ENCODE data around the gene ABHD10.

The ABHD10 gene
- total RNA-seq, result 12.8 to 45.5 (median 34.0) reads per million in 9 experiments

- Mint-ChIP-seq H3K36me3 (ENCODE audit: insufficient read depth) (peaks cover 13% of the 10 kb centered on the region), H3K27me3 (no peaks in the 10 kb centered on the region), H3K9me3 (no peaks in the 10 kb centered on the region), H3K27ac (peak within 1 kb of the TSS; percentile 91 to 94), H3K4me1 (ENCODE audit: low read depth in 2 of 2) (peaks cover 14 to 19% of the 10 kb centered on the region in 2 donors), H3K4me3 (peak within 1 kb of the TSS; percentile 77 to 94)
- peak; percentile 91 to 95 (median 93) for DNase-seq
- ATAC-seq (replicated peaks), result peak; percentile 92
Measured at GRCh38 chr3:111978583-111979433, at the start of gene ABHD10. Gene ABHD10, plus strand, starts transcription at chr3:111979026. Its CDS starts 36 bp downstream, at chr3:111979062.

GRCh38 chr3:111929484-111929883 is 49.3 kb upstream of the ABHD10 start:
- Mint-ChIP-seq H3K36me3 (ENCODE audit: insufficient read depth) (peaks cover 3% of the 10 kb centered on the region), H3K27ac (no peak overlapping the region), H3K9me3 (no peaks in the 10 kb centered on the region), H3K27me3 (no peaks in the 10 kb centered on the region), H3K4me3 (no peak overlapping the region), H3K4me1 (ENCODE audit: low read depth in 2 of 2) (peaks cover 0 to 7% of the 10 kb centered on the region in 2 donors)
- no peak for ATAC-seq (replicated peaks)
- DNase-seq, result no peak

GRCh38 chr3:111932946-111933345 is 45.9 kb upstream of the ABHD10 start:
- ATAC-seq (replicated peaks) (no peak), DNase-seq (no peak)
- Mint-ChIP-seq H3K36me3 (ENCODE audit: insufficient read depth) (peaks cover 6% of the 10 kb centered on the region), H3K9me3 (no peaks in the 10 kb centered on the region), H3K4me3 (no peak overlapping the region), H3K27me3 (no peaks in the 10 kb centered on the region), H3K4me1 (ENCODE audit: low read depth in 2 of 2) (peaks cover 0 to 9% of the 10 kb centered on the region in 2 donors), H3K27ac (no peak overlapping the region)

GRCh38 chr3:111936191-111936841 is 42.5 kb upstream of the ABHD10 start:
- Mint-ChIP-seq H3K9me3 (no peaks in the 10 kb centered on the region), H3K4me3 (no peak overlapping the region), H3K27me3 (no peaks in the 10 kb centered on the region), H3K27ac (no peak overlapping the region), H3K36me3 (ENCODE audit: insufficient read depth) (peaks cover 12% of the 10 kb centered on the region), H3K4me1 (ENCODE audit: low read depth in 2 of 2) (peaks cover 0 to 9% of the 10 kb centered on the region in 2 donors)
- DNase-seq, result no peak
- no peak for ATAC-seq (replicated peaks)

- H3K27ac Mint-ChIP-seq, result no peak overlapping the region
- peaks cover 12% of the 10 kb centered on the region for H3K36me3 Mint-ChIP-seq (ENCODE audit: insufficient read depth)
- H3K4me3 Mint-ChIP-seq, result no peak overlapping the region
- no peaks in the 10 kb centered on the region for H3K27me3 Mint-ChIP-seq
- peaks cover 0 to 9% of the 10 kb centered on the region in 2 donors for H3K4me1 Mint-ChIP-seq (ENCODE audit: low read depth in 2 of 2)
- H3K9me3 Mint-ChIP-seq, result no peaks in the 10 kb centered on the region
- DNase-seq, result no peak
- ATAC-seq (replicated peaks), result no peak
Measured at GRCh38 chr3:111936967-111937366, 41.9 kb upstream of the ABHD10 start.

GRCh38 chr3:111937871-111938270 is 41.0 kb upstream of the ABHD10 start:
- Mint-ChIP-seq H3K36me3 (ENCODE audit: insufficient read depth) (peaks cover 15% of the 10 kb centered on the region), H3K4me3 (no peak overlapping the region), H3K4me1 (ENCODE audit: low read depth in 2 of 2) (peaks cover 0 to 9% of the 10 kb centered on the region in 2 donors), H3K27ac (no peak overlapping the region), H3K9me3 (no peaks in the 10 kb centered on the region), H3K27me3 (no peaks in the 10 kb centered on the region)
- DNase-seq (no peak), ATAC-seq (replicated peaks) (no peak)

GRCh38 chr3:111939873-111940272 is 39.0 kb upstream of the ABHD10 start:
- DNase-seq, result no peak
- Mint-ChIP-seq H3K4me1 (ENCODE audit: low read depth in 2 of 2) (no peaks in the 10 kb centered on the region), H3K9me3 (no peaks in the 10 kb centered on the region), H3K4me3 (no peak overlapping the region), H3K36me3 (ENCODE audit: insufficient read depth) (peaks cover 19% of the 10 kb centered on the region), H3K27ac (no peak overlapping the region), H3K27me3 (no peaks in the 10 kb centered on the region)
- ATAC-seq (replicated peaks), result no peak

- Mint-ChIP-seq H3K4me3 (no peak overlapping the region), H3K27me3 (no peaks in the 10 kb centered on the region), H3K27ac (no peak overlapping the region), H3K9me3 (no peaks in the 10 kb centered on the region), H3K36me3 (ENCODE audit: insufficient read depth) (peaks cover 17% of the 10 kb centered on the region), H3K4me1 (ENCODE audit: low read depth in 2 of 2) (no peaks in the 10 kb centered on the region)
- ATAC-seq (replicated peaks), result no peak
- DNase-seq, result no peak
Measured at GRCh38 chr3:111943533-111943932, 35.3 kb upstream of the ABHD10 start.

GRCh38 chr3:111944372-111944771 is 34.5 kb upstream of the ABHD10 start:
- no peaks in the 10 kb centered on the region for H3K4me1 Mint-ChIP-seq (ENCODE audit: low read depth in 2 of 2)
- ATAC-seq (replicated peaks) (no peak), DNase-seq (no peak)
- H3K9me3 Mint-ChIP-seq, result no peaks in the 10 kb centered on the region
- peaks cover 16% of the 10 kb centered on the region for H3K36me3 Mint-ChIP-seq (ENCODE audit: insufficient read depth)
- H3K27ac Mint-ChIP-seq, result no peak overlapping the region
- H3K27me3 Mint-ChIP-seq, result no peaks in the 10 kb centered on the region
- H3K4me3 Mint-ChIP-seq, result no peak overlapping the region

GRCh38 chr3:111947231-111947630 is 31.6 kb upstream of the ABHD10 start:
- H3K27me3 Mint-ChIP-seq, result no peaks in the 10 kb centered on the region

GRCh38 chr3:111948786-111949185 is 30.0 kb upstream of the ABHD10 start:
- H3K27ac Mint-ChIP-seq, result no peak overlapping the region
- no peak for ATAC-seq (replicated peaks)
- H3K9me3 Mint-ChIP-seq, result no peaks in the 10 kb centered on the region

More at GRCh38 chr3:111947231-111947630, 31.6 kb upstream of the ABHD10 start:
- Mint-ChIP-seq H3K9me3 (no peaks in the 10 kb centered on the region), H3K4me3 (no peak overlapping the region), H3K4me1 (ENCODE audit: low read depth in 2 of 2) (no peaks in the 10 kb centered on the region), H3K27ac (no peak overlapping the region), H3K36me3 (ENCODE audit: insufficient read depth) (peaks cover 7% of the 10 kb centered on the region)
- no peak for DNase-seq
- ATAC-seq (replicated peaks), result no peak

GRCh38 chr3:111949712-111950111 is 29.1 kb upstream of the ABHD10 start:
- H3K9me3 Mint-ChIP-seq, result no peaks in the 10 kb centered on the region

More at GRCh38 chr3:111948786-111949185, 30.0 kb upstream of the ABHD10 start:
- Mint-ChIP-seq H3K4me3 (no peak overlapping the region), H3K4me1 (ENCODE audit: low read depth in 2 of 2) (no peaks in the 10 kb centered on the region), H3K36me3 (ENCODE audit: insufficient read depth) (peaks cover 4% of the 10 kb centered on the region), H3K27me3 (no peaks in the 10 kb centered on the region)
- DNase-seq, result no peak

GRCh38 chr3:111951032-111951431 is 27.8 kb upstream of the ABHD10 start:
- no peaks in the 10 kb centered on the region for H3K27me3 Mint-ChIP-seq
- DNase-seq, result no peak
- H3K4me1 Mint-ChIP-seq (ENCODE audit: low read depth in 2 of 2), result no peaks in the 10 kb centered on the region
- no peak for ATAC-seq (replicated peaks)
- H3K36me3 Mint-ChIP-seq (ENCODE audit: insufficient read depth), result no peaks in the 10 kb centered on the region
- H3K4me3 Mint-ChIP-seq, result no peak overlapping the region
- H3K9me3 Mint-ChIP-seq, result no peaks in the 10 kb centered on the region
- no peak overlapping the region for H3K27ac Mint-ChIP-seq

More at GRCh38 chr3:111949712-111950111, 29.1 kb upstream of the ABHD10 start:
- ATAC-seq (replicated peaks) (no peak), DNase-seq (no peak)
- H3K4me1 Mint-ChIP-seq (ENCODE audit: low read depth in 2 of 2), result no peaks in the 10 kb centered on the region
- peaks cover 1% of the 10 kb centered on the region for H3K36me3 Mint-ChIP-seq (ENCODE audit: insufficient read depth)
- no peaks in the 10 kb centered on the region for H3K27me3 Mint-ChIP-seq
- no peak overlapping the region for H3K4me3 Mint-ChIP-seq
- H3K27ac Mint-ChIP-seq, result no peak overlapping the region

- no peaks in the 10 kb centered on the region for H3K9me3 Mint-ChIP-seq
- no peaks in the 10 kb centered on the region for H3K4me1 Mint-ChIP-seq (ENCODE audit: low read depth in 2 of 2)
- H3K4me3 Mint-ChIP-seq, result no peak overlapping the region
- no peak for ATAC-seq (replicated peaks)
- DNase-seq, result no peak
- no peaks in the 10 kb centered on the region for H3K27me3 Mint-ChIP-seq
- no peaks in the 10 kb centered on the region for H3K36me3 Mint-ChIP-seq (ENCODE audit: insufficient read depth)
- no peak overlapping the region for H3K27ac Mint-ChIP-seq
Measured at GRCh38 chr3:111952086-111952485, 26.7 kb upstream of the ABHD10 start.
